Measurements from ENCODE around the gene DUSP12. TPM values are rescaled to one million over a fixed set of nuclear protein-coding genes. Genes with fewer than 3 reads are reported as not detected.

DUSP12 gene
- total and polyA plus RNA-seq, 9 of the 15 experiments (the other 6 are each of a cell fraction or from before 2014, with no cell fraction given) = 10.4 to 81.4 (median 43.6) TPM

- TF ChIP-seq RREB1 (CRISPR knock-in tag; IDR thresholded peaks at IDR 0.05) (peak; percentile 43; the same call in 1 of the 2 replicates), E2F5 (CRISPR knock-in tag; IDR thresholded peaks at IDR 0.05) (no peak), FOXM1 (IDR thresholded peaks at IDR 0.05; ENCODE audit: low read depth) (no peak), FOXM1 (CRISPR knock-in tag; IDR thresholded peaks at IDR 0.05; ENCODE audit: low read depth) (peak; percentile 78; the same call in 1 of the 2 replicates), AFF1 (IDR thresholded peaks at IDR 0.05; ENCODE audit: low read depth in 1 of 2, partially characterized antibody in 2 of 2) (no peak), ZNF511 (CRISPR knock-in tag; IDR thresholded peaks at IDR 0.05) (peak; percentile 62; the same call in 1 of the 2 replicates), ZEB2 (IDR thresholded peaks at IDR 0.05) (no peak), NR4A1 (CRISPR knock-in tag; IDR thresholded peaks at IDR 0.05) (peak; percentile 84; the same call in 1 of the 2 replicates), NR4A1 (tag; IDR thresholded peaks at IDR 0.05) (0 out of 2 replicates have a peak, but pooled peaks have one; percentile 35), ZNF76 (CRISPR knock-in tag; IDR thresholded peaks at IDR 0.05; ENCODE audit: borderline replicate concordance) (no peak), NKRF (IDR thresholded peaks at IDR 0.05; ENCODE audit: borderline replicate concordance) (peak; percentile 95), SMARCC2 (IDR thresholded peaks at IDR 0.05; ENCODE audit: low read depth) (no peak)
Observed at GRCh38 chr1:161749509-161750407, at the start of gene DUSP12 (continued).
